ENCODE results near the gene ZNF175.
"Not testable (repeated sequence)": the region's sequence is repeated elsewhere in the genome, so short reads cannot be mapped to it uniquely, and the experiment has no call there.

ZNF175 gene

DNA sequence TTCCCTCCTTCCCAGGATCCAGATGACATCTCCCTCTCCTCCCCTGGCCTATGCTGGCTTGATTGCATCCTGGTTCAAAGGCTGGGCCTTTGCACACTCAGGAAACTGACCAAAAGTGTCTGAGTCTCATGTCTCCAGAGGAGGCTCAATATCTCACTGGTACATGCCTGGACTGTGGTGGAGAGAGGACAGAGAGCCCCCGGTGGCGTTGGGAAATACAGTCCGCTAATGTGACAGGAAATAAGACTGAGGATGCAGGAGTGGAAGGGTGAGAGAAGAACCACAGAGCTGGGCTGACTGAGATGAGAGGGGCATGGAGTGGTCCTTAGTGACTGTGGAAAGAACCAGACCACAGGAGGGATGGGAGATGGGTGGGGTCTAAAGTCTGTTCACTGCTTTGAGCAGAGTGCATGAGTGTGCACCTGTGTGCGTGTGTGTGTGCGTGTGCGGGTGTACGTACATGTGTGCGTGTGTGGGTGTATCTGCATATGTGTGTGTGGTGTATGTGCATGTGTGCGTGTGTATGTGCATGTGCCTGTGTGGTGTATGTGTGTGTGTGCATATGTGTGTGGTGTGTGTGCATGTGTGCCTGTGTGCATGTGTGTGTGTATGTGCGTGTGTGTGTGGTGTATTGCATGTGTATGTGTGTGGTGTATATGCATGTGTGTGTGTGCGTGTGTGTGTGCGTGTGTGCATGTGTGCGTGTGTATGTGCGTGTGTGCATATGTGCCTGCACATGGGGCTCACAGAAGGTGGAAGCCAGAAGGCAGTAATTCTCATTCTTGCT, 57.3 kb downstream of the ZNF175 start:
- ATAC-seq: no peak
- no peak for DNase-seq

DNA sequence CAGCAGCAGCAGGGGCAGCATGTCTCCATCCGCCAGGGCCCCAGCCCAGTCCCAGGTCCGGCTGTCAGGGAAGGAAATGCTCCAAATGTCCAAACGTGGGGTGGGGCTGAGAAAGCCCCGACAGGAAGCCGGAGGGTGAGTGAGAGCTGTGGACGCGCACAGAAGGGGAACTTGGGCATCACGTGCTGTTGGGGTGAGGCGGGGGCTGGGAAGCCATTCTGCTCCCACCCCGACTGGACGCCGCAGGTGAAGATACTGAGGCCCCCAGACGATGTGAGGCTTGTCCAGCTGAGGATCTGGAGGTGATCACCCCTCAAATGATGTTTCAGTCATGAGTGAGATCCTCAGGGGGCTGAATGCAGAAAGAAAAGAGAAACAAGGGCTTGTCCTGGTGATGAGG, 59.2 kb downstream of the ZNF175 start, which contains the start of gene SIGLEC5:
TSS of gene SIGLEC5 (minus strand) at position 87 of the 400 bp plus-strand sequence. CDS start at position 21, 66 bp downstream.
- not testable (repeated sequence) for ATAC-seq

DNA sequence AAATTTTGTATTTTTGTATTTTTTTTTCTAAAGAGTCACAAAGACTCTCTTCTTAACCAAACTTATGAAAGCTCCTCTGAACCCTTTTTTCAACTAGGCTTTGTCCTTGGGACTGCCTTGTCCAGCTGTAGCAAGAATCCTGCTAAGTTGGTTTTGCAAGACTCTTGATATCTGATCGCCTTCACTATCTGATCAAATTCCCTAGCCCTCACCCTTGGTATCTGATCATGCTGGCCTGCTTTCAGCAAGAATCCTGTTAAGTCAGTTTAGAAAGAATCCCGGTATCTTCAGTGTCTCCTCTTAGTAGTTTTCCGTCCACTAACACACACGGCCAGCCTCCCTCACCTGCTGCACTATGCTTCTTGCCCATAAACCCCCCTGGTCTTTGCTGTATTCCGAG, 61.0 kb downstream of the ZNF175 start:
- DNase-seq (no peak), ATAC-seq (no peak)

More for the DNA sequence above, 59.2 kb downstream of the ZNF175 start, which contains the start of gene SIGLEC5:
- not testable (repeated sequence) for DNase-seq

DNA sequence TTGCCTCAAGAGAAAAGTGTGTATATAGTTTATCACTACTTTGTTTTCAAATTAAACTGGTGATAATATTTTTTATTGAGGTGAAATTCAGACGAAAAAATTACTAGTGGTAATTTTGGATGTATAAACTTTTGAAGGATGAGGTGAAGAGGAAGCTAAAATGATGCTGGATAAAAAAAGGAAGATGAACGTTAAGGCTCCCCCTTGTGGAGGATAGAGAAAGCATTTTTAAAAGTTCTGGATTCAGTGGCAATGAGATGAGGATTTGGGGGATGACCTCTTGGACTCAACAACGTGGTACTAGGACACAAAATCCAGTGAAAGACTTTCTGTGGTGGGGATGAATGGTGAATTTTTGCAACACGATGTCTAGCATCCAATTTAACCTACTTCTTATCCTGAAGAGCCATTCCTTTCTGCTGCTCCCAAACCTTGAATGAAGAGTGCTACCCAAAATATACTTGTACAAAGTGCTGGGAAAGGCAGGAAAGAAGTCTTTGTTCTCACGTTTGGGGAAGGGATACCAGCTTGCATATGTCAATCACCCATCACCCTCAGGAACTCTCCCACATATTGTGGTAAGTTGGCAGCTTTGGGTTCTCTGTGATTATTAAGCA, 66.4 kb downstream of the ZNF175 start:
- no peak for ATAC-seq
- DNase-seq: no peak

DNA sequence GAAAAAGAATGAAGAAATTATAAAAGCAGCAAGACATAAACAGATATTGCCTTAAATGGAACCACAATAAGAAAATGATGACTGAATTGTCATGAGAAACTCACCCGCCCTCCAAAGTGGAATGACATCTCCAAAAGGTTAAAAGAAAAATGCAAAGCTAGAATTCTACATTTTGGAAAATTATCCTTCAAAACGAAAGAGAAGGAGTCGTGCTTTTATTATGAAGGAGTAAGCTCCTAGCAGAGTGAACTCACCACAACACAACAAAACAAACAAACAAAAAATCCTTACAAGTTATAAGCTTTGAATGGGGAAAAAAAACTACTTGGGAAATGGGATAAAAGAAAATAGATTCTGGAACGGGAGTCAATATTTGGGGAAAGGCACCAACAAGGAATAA, 68.8 kb downstream of the ZNF175 start:
- no peak for ATAC-seq
- no peak for DNase-seq

DNA sequence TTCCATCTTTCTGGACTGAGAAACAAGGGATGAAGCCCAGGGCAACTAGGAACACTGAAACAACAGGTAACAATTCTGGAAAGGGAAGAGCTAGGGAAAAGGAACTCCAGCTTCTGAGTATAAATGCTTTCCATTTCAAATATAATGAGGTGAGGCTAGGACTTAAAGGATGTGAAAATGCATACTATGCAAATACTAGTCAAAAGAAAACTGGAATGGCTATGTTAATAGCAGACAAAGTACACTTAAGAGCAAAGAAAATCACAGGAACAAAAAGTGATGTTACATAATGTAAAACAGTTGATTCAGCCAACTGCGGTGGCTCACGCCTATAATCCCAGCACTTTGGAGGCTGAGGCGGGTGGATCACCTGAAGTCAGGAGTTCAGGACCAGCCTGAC, 69.3 kb downstream of the ZNF175 start:
- no peak for ATAC-seq
- no peak for DNase-seq

DNA sequence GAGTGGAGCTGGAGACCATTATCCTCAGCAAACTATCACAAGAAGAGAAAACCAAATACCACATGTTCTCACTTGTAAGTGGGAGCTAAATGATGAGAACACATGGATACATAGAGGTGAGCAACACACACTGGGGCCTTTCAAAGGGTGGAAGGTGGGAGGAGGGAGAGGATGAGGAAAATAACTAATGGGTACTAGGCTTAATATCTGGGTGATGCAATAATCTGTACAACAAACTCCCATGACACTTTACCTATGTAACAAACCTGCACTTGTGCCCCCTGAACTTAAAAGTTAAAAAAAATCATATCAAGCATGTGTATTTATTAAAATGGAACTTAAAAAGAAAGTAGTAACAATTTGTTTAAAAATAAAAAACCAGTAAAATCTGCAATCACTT, 70.6 kb downstream of the ZNF175 start:
- no peak for DNase-seq
- no peak for ATAC-seq
